ENCODE data around the gene NR0B2.
"Not testable (repeated sequence)": the region's sequence is repeated elsewhere in the genome, so short reads cannot be mapped to it uniquely, and the experiment has no call there.

Gene NR0B2

DNA sequence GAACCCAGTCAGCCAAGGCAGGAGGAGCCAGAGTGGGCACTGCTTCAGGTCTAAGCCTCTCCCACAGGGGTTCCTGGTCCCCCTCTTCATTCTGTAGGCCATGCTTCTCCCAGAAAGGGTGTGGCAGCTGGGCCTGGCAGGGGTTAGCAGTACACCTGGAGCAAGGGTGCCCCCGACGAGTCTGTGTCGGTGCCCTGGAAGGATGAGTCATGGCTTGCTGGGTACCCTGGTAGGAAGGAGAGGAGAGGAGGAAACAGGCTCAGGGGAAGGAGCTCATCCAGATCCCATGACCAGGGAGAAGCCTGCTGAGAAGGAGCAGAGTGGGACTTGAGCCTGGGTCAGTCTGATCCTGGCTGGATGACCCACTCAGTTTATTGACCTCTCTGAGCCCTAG lies 36.1 kb upstream of the NR0B2 start:
- no peak overlapping the region for H3K4me3 Mint-ChIP-seq
- TF ChIP-seq, protein P1, sequence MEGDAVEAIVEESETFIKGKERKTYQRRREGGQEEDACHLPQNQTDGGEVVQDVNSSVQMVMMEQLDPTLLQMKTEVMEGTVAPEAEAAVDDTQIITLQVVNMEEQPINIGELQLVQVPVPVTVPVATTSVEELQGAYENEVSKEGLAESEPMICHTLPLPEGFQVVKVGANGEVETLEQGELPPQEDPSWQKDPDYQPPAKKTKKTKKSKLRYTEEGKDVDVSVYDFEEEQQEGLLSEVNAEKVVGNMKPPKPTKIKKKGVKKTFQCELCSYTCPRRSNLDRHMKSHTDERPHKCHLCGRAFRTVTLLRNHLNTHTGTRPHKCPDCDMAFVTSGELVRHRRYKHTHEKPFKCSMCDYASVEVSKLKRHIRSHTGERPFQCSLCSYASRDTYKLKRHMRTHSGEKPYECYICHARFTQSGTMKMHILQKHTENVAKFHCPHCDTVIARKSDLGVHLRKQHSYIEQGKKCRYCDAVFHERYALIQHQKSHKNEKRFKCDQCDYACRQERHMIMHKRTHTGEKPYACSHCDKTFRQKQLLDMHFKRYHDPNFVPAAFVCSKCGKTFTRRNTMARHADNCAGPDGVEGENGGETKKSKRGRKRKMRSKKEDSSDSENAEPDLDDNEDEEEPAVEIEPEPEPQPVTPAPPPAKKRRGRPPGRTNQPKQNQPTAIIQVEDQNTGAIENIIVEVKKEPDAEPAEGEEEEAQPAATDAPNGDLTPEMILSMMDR (IDR thresholded peaks at IDR 0.05; ENCODE audit: unreplicated experiment in 3 of 3): no peak
- no peak overlapping the region for H3K27ac Mint-ChIP-seq
- peaks cover 7% of the 10 kb centered on the region for H3K27me3 Mint-ChIP-seq (ENCODE audit: low read depth)
- peaks cover 2% of the 10 kb centered on the region for H3K9me3 Mint-ChIP-seq
- peaks cover 20% of the 10 kb centered on the region for H3K36me3 Mint-ChIP-seq (ENCODE audit: low read depth)
- H3K4me1 Mint-ChIP-seq: peaks cover 6% of the 10 kb centered on the region

DNA sequence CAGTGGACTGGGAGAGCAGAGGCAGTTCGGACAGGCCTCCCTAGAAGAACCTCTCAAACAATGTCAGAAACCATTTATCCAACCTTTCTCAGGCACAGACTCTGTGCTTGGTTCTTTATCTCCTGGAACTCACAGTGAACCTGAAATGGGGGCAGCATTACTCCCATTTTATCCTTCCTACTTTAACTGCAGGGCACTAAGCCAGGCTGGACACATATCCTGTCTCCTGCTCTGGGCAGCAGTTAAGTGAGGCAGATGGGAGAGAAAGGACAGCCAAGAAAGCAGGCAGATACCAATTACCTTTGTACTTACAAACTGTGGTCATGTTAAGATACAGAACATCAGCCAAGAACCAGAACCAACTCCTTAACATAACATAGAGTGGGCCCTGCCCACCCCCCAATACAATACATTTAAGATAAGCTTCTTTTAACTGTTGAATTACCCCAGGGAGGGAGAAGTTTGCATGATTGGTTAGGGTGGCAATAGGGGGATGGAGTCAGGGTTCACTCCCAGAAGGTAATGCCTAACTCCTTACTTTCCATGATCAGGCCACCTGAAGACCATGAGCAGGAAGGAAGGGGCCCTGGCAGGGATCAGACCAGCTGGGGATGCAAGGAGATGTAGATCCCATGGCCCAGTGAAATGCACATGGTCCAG lies 35.6 kb upstream of the NR0B2 start:
- H3K4me1 Mint-ChIP-seq: peaks cover 6% of the 10 kb centered on the region
- H3K27me3 Mint-ChIP-seq (ENCODE audit: low read depth): peaks cover 7% of the 10 kb centered on the region
- TF ChIP-seq, protein P1 (IDR thresholded peaks at IDR 0.05; ENCODE audit: unreplicated experiment in 3 of 3): no peak
- H3K36me3 Mint-ChIP-seq (ENCODE audit: low read depth): peaks cover 23% of the 10 kb centered on the region
- H3K27ac Mint-ChIP-seq: no peak overlapping the region
- peaks cover 2% of the 10 kb centered on the region for H3K9me3 Mint-ChIP-seq
- no peak overlapping the region for H3K4me3 Mint-ChIP-seq

DNA sequence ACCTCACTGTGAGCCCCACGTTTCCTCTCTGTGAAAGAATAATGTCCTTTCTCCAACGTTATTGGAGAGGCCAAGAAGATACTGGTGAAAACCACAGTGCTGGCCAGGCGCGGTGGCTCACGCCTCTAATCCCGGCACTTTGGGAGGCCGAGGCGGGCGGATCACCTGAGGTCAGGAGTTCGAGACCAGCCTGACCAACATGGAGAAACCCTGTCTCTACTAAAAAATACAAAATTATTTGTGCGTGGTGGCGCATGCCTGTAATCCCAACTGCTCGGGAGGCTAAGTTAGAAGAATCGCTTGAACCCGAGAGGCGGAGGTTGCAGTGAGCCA lies 34.9 kb upstream of the NR0B2 start:
- not testable (repeated sequence) for H3K4me3 Mint-ChIP-seq, H3K27ac Mint-ChIP-seq, H3K4me1 Mint-ChIP-seq

DNA sequence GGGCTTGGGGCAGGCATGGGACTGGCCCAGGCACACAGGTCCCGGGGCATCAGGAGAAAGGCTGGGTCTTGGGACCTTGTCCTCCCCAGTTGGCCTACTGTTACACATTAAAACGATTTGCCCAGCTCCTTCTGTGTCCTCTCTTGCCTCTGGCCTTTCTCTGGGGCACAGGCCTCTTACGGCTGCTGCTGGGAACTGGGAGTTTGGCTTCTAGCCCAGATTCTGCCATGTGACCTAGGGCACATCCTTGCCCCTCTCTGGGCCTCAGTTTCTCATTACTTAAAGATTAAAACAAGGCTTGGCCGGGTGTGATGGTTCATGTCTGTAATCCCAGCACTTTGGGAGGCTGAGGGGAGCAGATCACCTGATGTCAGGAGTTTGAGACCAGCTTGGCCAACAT lies 32.5 kb upstream of the NR0B2 start:
- Mint-ChIP-seq H3K27ac (no peak overlapping the region), H3K4me1 (peaks cover 6% of the 10 kb centered on the region), H3K4me3 (no peak overlapping the region), H3K27me3 (ENCODE audit: low read depth) (peaks cover 5% of the 10 kb centered on the region), H3K9me3 (no peaks in the 10 kb centered on the region), H3K36me3 (ENCODE audit: low read depth) (peaks cover 41% of the 10 kb centered on the region)
- TF ChIP-seq, protein P1 (IDR thresholded peaks at IDR 0.05; ENCODE audit: unreplicated experiment in 3 of 3): no peak

More for the DNA sequence above, 34.9 kb upstream of the NR0B2 start:
- H3K36me3 Mint-ChIP-seq (ENCODE audit: low read depth): peaks cover 24% of the 10 kb centered on the region
- not testable (repeated sequence) for H3K27me3 Mint-ChIP-seq (ENCODE audit: low read depth); H3K9me3 Mint-ChIP-seq

DNA sequence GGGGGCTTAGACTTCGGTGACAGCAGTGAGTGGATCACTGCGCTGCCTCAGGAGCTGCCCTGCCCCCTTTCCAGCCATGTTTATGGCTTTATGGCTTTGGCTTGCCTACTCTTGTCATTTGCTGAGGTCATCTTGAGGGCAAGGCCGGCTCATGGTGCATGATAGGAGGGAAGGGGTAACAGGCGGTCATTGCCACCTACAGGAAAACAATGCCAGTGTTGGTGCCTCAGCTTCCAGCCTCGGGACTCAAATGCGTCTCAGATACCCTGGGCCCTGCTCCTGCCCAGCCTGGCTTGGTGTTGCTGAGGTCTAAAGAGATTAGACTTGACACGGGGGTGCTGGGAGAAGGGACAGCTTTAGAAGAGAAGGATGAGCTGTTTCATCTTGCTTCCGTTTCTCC lies 32.0 kb upstream of the NR0B2 start:
- Mint-ChIP-seq H3K27me3 (ENCODE audit: low read depth) (peaks cover 3% of the 10 kb centered on the region), H3K36me3 (ENCODE audit: low read depth) (peaks cover 43% of the 10 kb centered on the region), H3K4me1 (peaks cover 6% of the 10 kb centered on the region), H3K27ac (no peak overlapping the region), H3K4me3 (no peak overlapping the region), H3K9me3 (no peaks in the 10 kb centered on the region)
- TF ChIP-seq, protein P1 (IDR thresholded peaks at IDR 0.05; ENCODE audit: unreplicated experiment in 3 of 3): no peak

DNA sequence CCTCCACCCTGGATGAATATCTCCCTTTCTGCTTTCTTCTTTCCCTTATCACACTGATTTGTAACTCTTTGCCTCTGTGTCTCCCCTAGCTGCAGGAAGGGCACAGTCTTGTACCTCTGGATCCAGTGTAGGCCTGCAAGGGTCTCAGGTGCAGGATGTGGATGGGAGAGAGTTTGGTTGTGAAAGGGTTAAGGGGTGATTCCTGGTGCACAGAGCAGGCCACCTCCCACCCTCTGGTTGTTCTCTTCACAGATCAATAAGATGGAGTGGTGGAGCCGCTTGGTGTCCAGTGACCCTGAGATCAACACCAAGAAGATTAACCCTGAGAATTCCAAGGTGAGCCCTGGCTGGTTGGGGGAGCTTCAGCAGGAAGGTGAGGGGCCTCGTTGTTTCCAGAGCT lies 31.4 kb upstream of the NR0B2 start:
- H3K4me3 Mint-ChIP-seq: no peak overlapping the region
- TF ChIP-seq, protein P1 (IDR thresholded peaks at IDR 0.05; ENCODE audit: unreplicated experiment in 3 of 3): no peak
- H3K4me1 Mint-ChIP-seq: peaks cover 6% of the 10 kb centered on the region
- peaks cover 43% of the 10 kb centered on the region for H3K36me3 Mint-ChIP-seq (ENCODE audit: low read depth)
- H3K9me3 Mint-ChIP-seq: no peaks in the 10 kb centered on the region
- no peak overlapping the region for H3K27ac Mint-ChIP-seq
- no peaks in the 10 kb centered on the region for H3K27me3 Mint-ChIP-seq (ENCODE audit: low read depth)
